ENCODE data around the gene CCDC174.

The CCDC174 gene

GRCh38 chr3:14631687-14632441, 19.7 kb upstream of the CCDC174 start:
- Histone ChIP-seq H3K9me3 (ENCODE audit: insufficient read depth, low read depth, low read length) (no peaks in the 10 kb centered on the region), H3K4me1 (ENCODE audit: insufficient read depth, low read length, poor library complexity, severe bottlenecking) (no peaks in the 10 kb centered on the region), H3K36me3 (ENCODE audit: insufficient read depth, low read length) (no peaks in the 10 kb centered on the region), H3K4me2 (ENCODE audit: low read depth, low read length, poor library complexity, severe bottlenecking) (no peak overlapping the region), H2AFZ (ENCODE audit: low read length) (no peak overlapping the region), H3K9me2 (replicated peaks; ENCODE audit: low read depth, low read length) (no peaks in the 10 kb centered on the region), H3K4me3 (ENCODE audit: low read length, poor library complexity, severe bottlenecking) (no peak overlapping the region), H3K79me2 (ENCODE audit: insufficient read depth, low read length) (no peaks in the 10 kb centered on the region), H3K9ac (ENCODE audit: low read depth, low read length, poor library complexity, severe bottlenecking) (no peak overlapping the region), H4K20me1 (ENCODE audit: insufficient read depth, low read length, poor library complexity, severe bottlenecking) (no peaks in the 10 kb centered on the region), H3F3A (ENCODE audit: low read depth) (no peaks in the 10 kb centered on the region), H3K27me3 (ENCODE audit: insufficient read depth, low read length, poor library complexity, severe bottlenecking) (peaks cover 3% of the 10 kb centered on the region)
- TF ChIP-seq EZH2phosphoT487 (IDR thresholded peaks at IDR 0.05; ENCODE audit: borderline replicate concordance) = no peak
- TF ChIP-seq, protein P1, sequence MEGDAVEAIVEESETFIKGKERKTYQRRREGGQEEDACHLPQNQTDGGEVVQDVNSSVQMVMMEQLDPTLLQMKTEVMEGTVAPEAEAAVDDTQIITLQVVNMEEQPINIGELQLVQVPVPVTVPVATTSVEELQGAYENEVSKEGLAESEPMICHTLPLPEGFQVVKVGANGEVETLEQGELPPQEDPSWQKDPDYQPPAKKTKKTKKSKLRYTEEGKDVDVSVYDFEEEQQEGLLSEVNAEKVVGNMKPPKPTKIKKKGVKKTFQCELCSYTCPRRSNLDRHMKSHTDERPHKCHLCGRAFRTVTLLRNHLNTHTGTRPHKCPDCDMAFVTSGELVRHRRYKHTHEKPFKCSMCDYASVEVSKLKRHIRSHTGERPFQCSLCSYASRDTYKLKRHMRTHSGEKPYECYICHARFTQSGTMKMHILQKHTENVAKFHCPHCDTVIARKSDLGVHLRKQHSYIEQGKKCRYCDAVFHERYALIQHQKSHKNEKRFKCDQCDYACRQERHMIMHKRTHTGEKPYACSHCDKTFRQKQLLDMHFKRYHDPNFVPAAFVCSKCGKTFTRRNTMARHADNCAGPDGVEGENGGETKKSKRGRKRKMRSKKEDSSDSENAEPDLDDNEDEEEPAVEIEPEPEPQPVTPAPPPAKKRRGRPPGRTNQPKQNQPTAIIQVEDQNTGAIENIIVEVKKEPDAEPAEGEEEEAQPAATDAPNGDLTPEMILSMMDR (conservative IDR thresholded peaks at IDR 0.05; ENCODE audit: low read length) = no peak

DNA sequence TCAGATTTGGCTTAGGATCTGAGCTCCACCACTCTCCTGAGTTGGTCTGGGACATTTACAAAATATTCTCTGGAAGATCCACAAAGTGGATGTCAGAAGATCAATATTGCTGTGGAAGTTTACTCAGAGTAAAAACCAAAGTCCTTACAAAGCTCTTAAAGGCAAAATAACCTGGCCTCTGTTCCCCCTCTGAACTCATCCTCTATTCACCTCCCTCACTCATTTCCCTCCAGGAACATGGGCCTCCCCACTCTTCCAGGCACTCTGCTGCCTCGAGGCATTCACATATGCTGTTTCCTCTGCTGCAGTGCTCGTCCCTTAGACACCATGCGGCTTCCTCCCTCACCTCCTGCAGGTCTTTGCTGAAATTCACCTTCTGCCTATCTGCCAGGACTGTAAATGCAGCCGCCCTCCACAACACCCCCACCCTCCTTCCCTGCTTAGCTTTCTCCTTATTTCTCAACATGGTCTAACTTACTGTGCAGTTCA, 19.1 kb upstream of the CCDC174 start:
- Histone ChIP-seq H3K36me3 (ENCODE audit: insufficient read depth, low read length) (no peaks in the 10 kb centered on the region), H3K9ac (ENCODE audit: low read depth, low read length, poor library complexity, severe bottlenecking) (no peak overlapping the region), H3K9me3 (ENCODE audit: insufficient read depth, low read depth, low read length) (no peaks in the 10 kb centered on the region), H3K4me2 (ENCODE audit: low read depth, low read length, poor library complexity, severe bottlenecking) (no peak overlapping the region), H3F3A (ENCODE audit: low read depth) (no peaks in the 10 kb centered on the region), H4K20me1 (ENCODE audit: insufficient read depth, low read length, poor library complexity, severe bottlenecking) (no peaks in the 10 kb centered on the region), H3K4me1 (ENCODE audit: insufficient read depth, low read length, poor library complexity, severe bottlenecking) (no peaks in the 10 kb centered on the region), H3K27me3 (ENCODE audit: insufficient read depth, low read length, poor library complexity, severe bottlenecking) (peaks cover 6% of the 10 kb centered on the region), H3K79me2 (ENCODE audit: insufficient read depth, low read length) (no peaks in the 10 kb centered on the region), H3K4me3 (ENCODE audit: low read length, poor library complexity, severe bottlenecking) (no peak overlapping the region), H3K9me2 (replicated peaks; ENCODE audit: low read depth, low read length) (no peaks in the 10 kb centered on the region), H2AFZ (ENCODE audit: low read length) (no peak overlapping the region)
- TF ChIP-seq, protein P1 (conservative IDR thresholded peaks at IDR 0.05; ENCODE audit: low read length) = no peak
- TF ChIP-seq EZH2phosphoT487 (IDR thresholded peaks at IDR 0.05; ENCODE audit: borderline replicate concordance) = no peak

DNA sequence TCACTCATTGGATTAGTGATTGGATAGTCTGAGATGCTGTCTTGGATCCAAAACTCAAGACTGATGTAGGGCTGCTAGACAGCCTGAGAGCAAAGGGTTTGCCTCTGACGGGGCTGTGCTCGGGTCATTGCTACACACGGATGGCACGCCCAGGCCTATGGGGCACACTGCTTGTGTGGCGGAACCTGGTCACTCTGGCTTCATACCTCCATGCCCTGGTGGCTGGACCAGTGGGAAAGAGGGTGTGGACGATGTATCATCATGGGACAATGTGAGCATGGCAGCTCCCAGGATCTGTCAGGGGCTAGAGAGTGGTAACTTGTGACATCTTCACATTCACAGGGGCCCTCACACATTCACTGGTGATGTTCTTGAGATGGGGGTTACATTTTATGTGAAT, 18.1 kb upstream of the CCDC174 start:
- TF ChIP-seq, protein P1 (conservative IDR thresholded peaks at IDR 0.05; ENCODE audit: low read length) = no peak
- TF ChIP-seq EZH2phosphoT487 (IDR thresholded peaks at IDR 0.05; ENCODE audit: borderline replicate concordance) = no peak
- peaks cover 6% of the 10 kb centered on the region for H3K27me3 ChIP-seq (ENCODE audit: insufficient read depth, low read length, poor library complexity, severe bottlenecking)

More for the DNA sequence above, 18.1 kb upstream of the CCDC174 start:
- no peaks in the 10 kb centered on the region for H4K20me1 ChIP-seq (ENCODE audit: insufficient read depth, low read length, poor library complexity, severe bottlenecking)
- no peaks in the 10 kb centered on the region for H3K4me1 ChIP-seq (ENCODE audit: insufficient read depth, low read length, poor library complexity, severe bottlenecking)
- H2AFZ ChIP-seq (ENCODE audit: low read length) = no peak overlapping the region
- no peak overlapping the region for H3K4me3 ChIP-seq (ENCODE audit: low read length, poor library complexity, severe bottlenecking)
- H3K79me2 ChIP-seq (ENCODE audit: insufficient read depth, low read length) = no peaks in the 10 kb centered on the region
- no peak overlapping the region for H3K9ac ChIP-seq (ENCODE audit: low read depth, low read length, poor library complexity, severe bottlenecking)
- H3F3A ChIP-seq (ENCODE audit: low read depth) = no peaks in the 10 kb centered on the region
- H3K9me2 ChIP-seq (replicated peaks; ENCODE audit: low read depth, low read length) = no peaks in the 10 kb centered on the region
- no peaks in the 10 kb centered on the region for H3K9me3 ChIP-seq (ENCODE audit: insufficient read depth, low read depth, low read length)
- H3K4me2 ChIP-seq (ENCODE audit: low read depth, low read length, poor library complexity, severe bottlenecking) = no peak overlapping the region
- H3K36me3 ChIP-seq (ENCODE audit: insufficient read depth, low read length) = no peaks in the 10 kb centered on the region

All from Loucy (cell line).